ENCODE results near the gene RNF130.

Gene RNF130

DNA sequence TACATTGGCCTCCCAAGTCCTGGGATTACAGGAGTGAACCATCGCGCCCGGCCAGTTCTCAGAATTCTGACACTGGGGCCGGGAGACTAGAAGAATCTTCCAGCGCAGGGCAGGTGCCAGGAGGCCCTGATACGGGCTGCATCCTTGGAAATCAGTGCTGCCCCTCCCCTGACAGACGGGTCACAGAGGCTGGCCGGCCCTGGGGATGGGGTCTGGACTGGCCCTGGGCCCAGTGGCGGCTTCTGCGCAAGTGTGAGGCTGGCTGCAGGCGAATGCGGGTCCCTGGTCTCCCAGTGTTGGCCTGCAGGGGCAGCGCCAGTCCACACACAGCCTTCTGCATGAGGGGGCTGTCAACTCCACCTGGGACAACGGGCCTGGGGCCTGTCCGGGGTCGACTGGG is 163.0 kb downstream of the RNF130 start:
- ATAC-seq: peak; percentile 15; the same call in 2 of the 3 replicates
- TF ChIP-seq GLIS3 (CRISPR knock-in tag; IDR thresholded peaks at IDR 0.05) (no peak), TOX (CRISPR knock-in tag; IDR thresholded peaks at IDR 0.05; ENCODE audit: borderline replicate concordance) (no peak)

DNA sequence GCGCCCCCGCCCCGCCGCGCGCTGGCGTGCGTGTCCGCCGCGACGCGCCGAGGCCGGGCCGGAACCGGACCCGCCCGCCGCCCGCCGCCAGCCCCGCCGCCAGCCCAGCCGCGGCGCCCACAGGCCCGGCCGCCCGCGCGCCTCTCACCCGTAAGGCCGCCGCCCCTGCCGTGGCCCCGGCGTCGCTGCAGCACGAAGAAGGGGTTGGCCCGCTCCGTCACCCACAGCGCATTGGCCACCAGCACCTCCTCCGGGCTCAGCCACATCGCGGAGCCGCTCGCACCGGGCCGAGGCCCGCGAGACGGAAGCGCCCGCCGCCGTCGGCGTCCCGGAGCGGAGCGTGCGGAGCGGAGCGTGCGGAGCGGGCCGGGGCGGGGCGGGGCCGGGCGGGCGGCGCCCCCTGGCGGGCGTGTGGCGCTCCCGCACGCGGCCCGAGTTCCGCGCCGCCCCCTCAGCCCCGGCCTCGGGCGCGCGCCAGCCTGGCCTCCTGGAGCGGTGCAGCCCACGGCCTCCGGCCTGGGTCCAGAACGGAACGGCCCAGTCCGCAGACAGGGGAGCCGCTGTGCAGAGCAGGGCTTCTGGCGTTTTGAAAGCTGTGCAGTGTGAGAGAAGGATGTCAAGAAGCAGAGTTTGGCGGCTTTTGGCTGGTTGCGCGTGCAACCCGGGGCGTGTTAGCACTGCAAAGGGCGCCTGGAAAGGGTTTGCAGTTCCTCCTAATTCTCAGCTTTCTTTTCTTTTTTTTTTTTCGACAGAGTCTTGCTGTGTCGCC is 163.8 kb downstream of the RNF130 start, which contains the start of gene TBC1D9B:
Gene TBC1D9B (minus strand): TSS at position 342 of the 769 bp plus-strand sequence. CDS start 76 bp downstream, at position 266.
- TF ChIP-seq ZC3H10 (CRISPR knock-in tag; IDR thresholded peaks at IDR 0.05) (no peak), RARB (CRISPR knock-in tag; IDR thresholded peaks at IDR 0.05) (no peak), ZFP30 (CRISPR knock-in tag; IDR thresholded peaks at IDR 0.05) (no peak), GLIS3 (CRISPR knock-in tag; IDR thresholded peaks at IDR 0.05) (no peak), TOX (CRISPR knock-in tag; IDR thresholded peaks at IDR 0.05; ENCODE audit: borderline replicate concordance) (no peak), ZNF8 (CRISPR knock-in tag; IDR thresholded peaks at IDR 0.05) (no peak)
- TF ChIP-seq, protein P1, sequence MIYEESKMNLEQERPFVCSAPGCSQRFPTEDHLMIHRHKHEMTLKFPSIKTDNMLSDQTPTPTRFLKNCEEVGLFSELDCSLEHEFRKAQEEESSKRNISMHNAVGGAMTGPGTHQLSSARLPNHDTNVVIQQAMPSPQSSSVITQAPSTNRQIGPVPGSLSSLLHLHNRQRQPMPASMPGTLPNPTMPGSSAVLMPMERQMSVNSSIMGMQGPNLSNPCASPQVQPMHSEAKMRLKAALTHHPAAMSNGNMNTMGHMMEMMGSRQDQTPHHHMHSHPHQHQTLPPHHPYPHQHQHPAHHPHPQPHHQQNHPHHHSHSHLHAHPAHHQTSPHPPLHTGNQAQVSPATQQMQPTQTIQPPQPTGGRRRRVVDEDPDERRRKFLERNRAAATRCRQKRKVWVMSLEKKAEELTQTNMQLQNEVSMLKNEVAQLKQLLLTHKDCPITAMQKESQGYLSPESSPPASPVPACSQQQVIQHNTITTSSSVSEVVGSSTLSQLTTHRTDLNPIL (CRISPR knock-in tag; IDR thresholded peaks at IDR 0.05; ENCODE audit: low read depth): no peak
- TF ChIP-seq, protein P2, sequence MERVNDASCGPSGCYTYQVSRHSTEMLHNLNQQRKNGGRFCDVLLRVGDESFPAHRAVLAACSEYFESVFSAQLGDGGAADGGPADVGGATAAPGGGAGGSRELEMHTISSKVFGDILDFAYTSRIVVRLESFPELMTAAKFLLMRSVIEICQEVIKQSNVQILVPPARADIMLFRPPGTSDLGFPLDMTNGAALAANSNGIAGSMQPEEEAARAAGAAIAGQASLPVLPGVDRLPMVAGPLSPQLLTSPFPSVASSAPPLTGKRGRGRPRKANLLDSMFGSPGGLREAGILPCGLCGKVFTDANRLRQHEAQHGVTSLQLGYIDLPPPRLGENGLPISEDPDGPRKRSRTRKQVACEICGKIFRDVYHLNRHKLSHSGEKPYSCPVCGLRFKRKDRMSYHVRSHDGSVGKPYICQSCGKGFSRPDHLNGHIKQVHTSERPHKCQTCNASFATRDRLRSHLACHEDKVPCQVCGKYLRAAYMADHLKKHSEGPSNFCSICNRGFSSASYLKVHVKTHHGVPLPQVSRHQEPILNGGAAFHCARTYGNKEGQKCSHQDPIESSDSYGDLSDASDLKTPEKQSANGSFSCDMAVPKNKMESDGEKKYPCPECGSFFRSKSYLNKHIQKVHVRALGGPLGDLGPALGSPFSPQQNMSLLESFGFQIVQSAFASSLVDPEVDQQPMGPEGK (CRISPR knock-in tag; IDR thresholded peaks at IDR 0.05; ENCODE audit: borderline replicate concordance): no peak
- peak; percentile 89 for ATAC-seq

DNA sequence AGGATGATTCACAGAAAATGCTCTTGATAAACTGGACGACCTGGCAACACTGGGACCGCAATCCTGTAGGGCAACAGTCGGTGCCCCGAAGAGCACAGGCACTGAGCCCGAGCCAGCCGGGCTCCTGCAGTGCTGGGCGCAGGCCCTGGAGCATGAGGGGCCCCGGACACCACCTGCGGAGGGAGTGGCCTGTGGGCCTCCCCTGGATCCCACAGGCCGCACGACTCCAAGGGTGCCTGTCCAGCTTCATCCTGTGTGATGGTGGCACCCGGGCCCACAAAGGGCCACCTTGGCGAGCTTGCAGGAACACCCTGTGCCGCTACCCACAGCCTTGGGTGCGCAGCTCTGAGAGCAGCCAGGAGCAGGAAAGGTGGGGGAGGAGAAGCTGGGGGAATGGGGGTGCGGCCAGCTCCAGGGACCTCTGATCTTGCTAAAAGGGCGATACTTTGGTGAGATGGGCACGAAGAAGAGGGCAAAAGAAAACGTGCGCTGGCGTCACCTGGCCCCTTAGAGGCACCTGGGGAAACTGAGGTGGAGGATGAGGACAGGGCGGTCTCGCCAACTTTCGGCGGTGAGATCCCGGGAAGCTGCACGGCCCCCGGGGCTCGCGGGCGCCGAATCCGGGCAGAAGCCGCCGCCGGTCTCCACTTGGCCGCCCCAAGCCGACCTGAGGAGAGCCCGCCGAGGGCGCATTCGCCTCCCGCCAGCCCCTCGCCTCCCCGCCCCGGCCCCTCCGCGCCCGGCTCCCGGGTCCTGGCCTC is 164.6 kb downstream of the RNF130 start:
- TF ChIP-seq TOX (CRISPR knock-in tag; IDR thresholded peaks at IDR 0.05; ENCODE audit: borderline replicate concordance) (no peak), ZNF70 (CRISPR knock-in tag; IDR thresholded peaks at IDR 0.05) (no peak), ARNTL (CRISPR knock-in tag; IDR thresholded peaks at IDR 0.05; ENCODE audit: borderline replicate concordance, low read depth) (no peak), BACH2 (CRISPR knock-in tag; IDR thresholded peaks at IDR 0.05; ENCODE audit: borderline replicate concordance) (no peak), ZFP3 (CRISPR knock-in tag; IDR thresholded peaks at IDR 0.05) (no peak), CSDC2 (CRISPR knock-in tag; IDR thresholded peaks at IDR 0.05) (no peak), ZC3H10 (CRISPR knock-in tag; IDR thresholded peaks at IDR 0.05) (no peak), OSR1 (CRISPR knock-in tag; IDR thresholded peaks at IDR 0.05) (no peak), ZNF565 (CRISPR knock-in tag; conservative IDR thresholded peaks at IDR 0.05; ENCODE audit: low read depth) (no peak), ZNF8 (CRISPR knock-in tag; IDR thresholded peaks at IDR 0.05) (no peak), TCF4 (CRISPR knock-in tag; IDR thresholded peaks at IDR 0.05; ENCODE audit: borderline replicate concordance) (no peak), GLIS3 (CRISPR knock-in tag; IDR thresholded peaks at IDR 0.05) (no peak), ZFP30 (CRISPR knock-in tag; IDR thresholded peaks at IDR 0.05) (no peak), PPARA (CRISPR knock-in tag; IDR thresholded peaks at IDR 0.05; ENCODE audit: borderline replicate concordance) (no peak)
- TF ChIP-seq, protein P3, sequence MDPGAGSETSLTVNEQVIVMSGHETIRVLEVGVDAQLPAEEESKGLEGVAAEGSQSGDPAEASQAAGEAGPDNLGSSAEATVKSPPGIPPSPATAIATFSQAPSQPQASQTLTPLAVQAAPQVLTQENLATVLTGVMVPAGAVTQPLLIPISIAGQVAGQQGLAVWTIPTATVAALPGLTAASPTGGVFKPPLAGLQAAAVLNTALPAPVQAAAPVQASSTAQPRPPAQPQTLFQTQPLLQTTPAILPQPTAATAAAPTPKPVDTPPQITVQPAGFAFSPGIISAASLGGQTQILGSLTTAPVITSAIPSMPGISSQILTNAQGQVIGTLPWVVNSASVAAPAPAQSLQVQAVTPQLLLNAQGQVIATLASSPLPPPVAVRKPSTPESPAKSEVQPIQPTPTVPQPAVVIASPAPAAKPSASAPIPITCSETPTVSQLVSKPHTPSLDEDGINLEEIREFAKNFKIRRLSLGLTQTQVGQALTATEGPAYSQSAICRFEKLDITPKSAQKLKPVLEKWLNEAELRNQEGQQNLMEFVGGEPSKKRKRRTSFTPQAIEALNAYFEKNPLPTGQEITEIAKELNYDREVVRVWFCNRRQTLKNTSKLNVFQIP (CRISPR knock-in tag; IDR thresholded peaks at IDR 0.05; ENCODE audit: borderline replicate concordance, low read depth): no peak
- TF ChIP-seq, protein P4, sequence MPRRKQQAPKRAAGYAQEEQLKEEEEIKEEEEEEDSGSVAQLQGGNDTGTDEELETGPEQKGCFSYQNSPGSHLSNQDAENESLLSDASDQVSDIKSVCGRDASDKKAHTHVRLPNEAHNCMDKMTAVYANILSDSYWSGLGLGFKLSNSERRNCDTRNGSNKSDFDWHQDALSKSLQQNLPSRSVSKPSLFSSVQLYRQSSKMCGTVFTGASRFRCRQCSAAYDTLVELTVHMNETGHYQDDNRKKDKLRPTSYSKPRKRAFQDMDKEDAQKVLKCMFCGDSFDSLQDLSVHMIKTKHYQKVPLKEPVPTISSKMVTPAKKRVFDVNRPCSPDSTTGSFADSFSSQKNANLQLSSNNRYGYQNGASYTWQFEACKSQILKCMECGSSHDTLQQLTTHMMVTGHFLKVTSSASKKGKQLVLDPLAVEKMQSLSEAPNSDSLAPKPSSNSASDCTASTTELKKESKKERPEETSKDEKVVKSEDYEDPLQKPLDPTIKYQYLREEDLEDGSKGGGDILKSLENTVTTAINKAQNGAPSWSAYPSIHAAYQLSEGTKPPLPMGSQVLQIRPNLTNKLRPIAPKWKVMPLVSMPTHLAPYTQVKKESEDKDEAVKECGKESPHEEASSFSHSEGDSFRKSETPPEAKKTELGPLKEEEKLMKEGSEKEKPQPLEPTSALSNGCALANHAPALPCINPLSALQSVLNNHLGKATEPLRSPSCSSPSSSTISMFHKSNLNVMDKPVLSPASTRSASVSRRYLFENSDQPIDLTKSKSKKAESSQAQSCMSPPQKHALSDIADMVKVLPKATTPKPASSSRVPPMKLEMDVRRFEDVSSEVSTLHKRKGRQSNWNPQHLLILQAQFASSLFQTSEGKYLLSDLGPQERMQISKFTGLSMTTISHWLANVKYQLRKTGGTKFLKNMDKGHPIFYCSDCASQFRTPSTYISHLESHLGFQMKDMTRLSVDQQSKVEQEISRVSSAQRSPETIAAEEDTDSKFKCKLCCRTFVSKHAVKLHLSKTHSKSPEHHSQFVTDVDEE (CRISPR knock-in tag; IDR thresholded peaks at IDR 0.05): no peak
- TF ChIP-seq, protein P5, sequence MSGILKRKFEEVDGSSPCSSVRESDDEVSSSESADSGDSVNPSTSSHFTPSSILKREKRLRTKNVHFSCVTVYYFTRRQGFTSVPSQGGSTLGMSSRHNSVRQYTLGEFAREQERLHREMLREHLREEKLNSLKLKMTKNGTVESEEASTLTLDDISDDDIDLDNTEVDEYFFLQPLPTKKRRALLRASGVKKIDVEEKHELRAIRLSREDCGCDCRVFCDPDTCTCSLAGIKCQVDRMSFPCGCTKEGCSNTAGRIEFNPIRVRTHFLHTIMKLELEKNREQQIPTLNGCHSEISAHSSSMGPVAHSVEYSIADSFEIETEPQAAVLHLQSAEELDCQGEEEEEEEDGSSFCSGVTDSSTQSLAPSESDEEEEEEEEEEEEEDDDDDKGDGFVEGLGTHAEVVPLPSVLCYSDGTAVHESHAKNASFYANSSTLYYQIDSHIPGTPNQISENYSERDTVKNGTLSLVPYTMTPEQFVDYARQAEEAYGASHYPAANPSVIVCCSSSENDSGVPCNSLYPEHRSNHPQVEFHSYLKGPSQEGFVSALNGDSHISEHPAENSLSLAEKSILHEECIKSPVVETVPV (CRISPR knock-in tag; IDR thresholded peaks at IDR 0.05): no peak
- TF ChIP-seq, protein P1 (CRISPR knock-in tag; IDR thresholded peaks at IDR 0.05; ENCODE audit: low read depth): no peak
- TF ChIP-seq, protein P2 (CRISPR knock-in tag; IDR thresholded peaks at IDR 0.05; ENCODE audit: borderline replicate concordance): no peak
- peak; percentile 48 for ATAC-seq

Measured in SK-N-SH treated with all-trans-retinoic acid at 6 μM for 48 hours (cell line).